Natural killer cell (primary cell): Measurements from ENCODE around the gene SMAD3. TPM values are rescaled to one million over a fixed set of nuclear protein-coding genes. Genes with fewer than 3 reads are reported as not detected.

ENCODE experiments used
- ATAC-seq, 3 donors: fragments of 150-1000 bp in 2 of 3; fragments of 200-7000 bp in 1 of 3; cut with Tn5 transposase; 1 replicate in 1 of 3; 2 replicates in 2 of 3; pipeline ENCODE4 v1.10.0; 2021; ENCODE audit warnings: mild to moderate bottlenecking in 2 of 3, moderate library complexity in 2 of 3
- DNase-seq, 2 donors: peaks; one replicate each; pipeline versions ENCODE4 v3.0.0 to v3.0.0-alpha.2; 2013 to 2021; ENCODE audit warnings: mixed read lengths in 1 of 2
- H3K27ac ChIP-seq: one replicate; pipeline ENCODE4 v1.5.1; 2013; ENCODE audit warnings: mild to moderate bottlenecking, low read length
- H3K27me3 ChIP-seq: one replicate; pipeline ENCODE4 v1.6.1; 2013; ENCODE audit warnings: low read length; ENCODE audit not compliant: control insufficient read depth, insufficient read depth
- H3K36me3 ChIP-seq: one replicate; pipeline ENCODE4 v1.6.1; 2013; ENCODE audit warnings: low read length; ENCODE audit not compliant: control insufficient read depth, insufficient read depth
- H3K4me1 ChIP-seq: one replicate; pipeline ENCODE4 v1.6.1; 2013; ENCODE audit warnings: low read length; ENCODE audit not compliant: control insufficient read depth, insufficient read depth
- H3K4me3 ChIP-seq: one replicate; pipeline ENCODE4 v1.5.1; 2013; ENCODE audit warnings: low read length
- H3K9me3 ChIP-seq: one replicate; pipeline ENCODE4 v1.6.1; 2013; ENCODE audit warnings: low read length; ENCODE audit not compliant: control insufficient read depth, insufficient read depth
- H3K27ac Mint-ChIP-seq, 2 donors: one replicate each; pipeline ENCODE4 v1.8.0; 2022; ENCODE audit warnings: mild to moderate bottlenecking in 2 of 2, mixed read lengths in 2 of 2, moderate library complexity in 1 of 2
- H3K27me3 Mint-ChIP-seq, 2 donors: one replicate each; pipeline ENCODE4 v1.8.0; 2022; ENCODE audit warnings: low read depth in 2 of 2, mixed read lengths in 2 of 2
- H3K36me3 Mint-ChIP-seq: one replicate; pipeline ENCODE4 v1.8.0; 2022; ENCODE audit warnings: mixed read lengths
- H3K4me1 Mint-ChIP-seq, 2 donors: one replicate each; pipeline ENCODE4 v1.8.0; 2022; ENCODE audit warnings: mixed read lengths in 2 of 2
- H3K4me3 Mint-ChIP-seq: one replicate; pipeline ENCODE4 v1.8.0; 2022; ENCODE audit warnings: mild to moderate bottlenecking, moderate library complexity, mixed read lengths
- H3K9me3 Mint-ChIP-seq, 2 donors: one replicate each; pipeline ENCODE4 v1.8.0; 2022; ENCODE audit warnings: mixed read lengths in 2 of 2
- WGBS: methylation state at CpG from one replicate; pipeline ENCODE4 v1.1.7; 2013; ENCODE audit warnings: missing lambda C conversion rate; ENCODE audit not compliant: insufficient coverage; 5-methylcytosine and 5-hydroxymethylcytosine counted together
- intact Hi-C: fragments of 100-400 bp; cut with micrococcal nuclease; formaldehyde crosslinking; loops from one replicate; pipeline ENCODE4 v1.14.2; 2022
- total RNA-seq, 4 donors: library from RNA; stranded (reverse); fragments of 120-200 nt in 1 of 4; gene quantifications; one replicate each; pipeline versions ENCODE4 v1.2.3 to v1.2.4, GENCODE V29; 2013 to 2022
- TF ChIP-seq, protein P1 (sequence below): fragments of 200-600 bp; IDR thresholded peaks from one replicate; pipeline ENCODE4 v1.8.0; 2022; ENCODE audit warnings: antibody characterized with exemption

Gene SMAD3
- total RNA-seq, 3 donors from 2014 or later (not counting 1 experiment from before 2014, with no cell fraction given) = 47.1 to 72.6 (median 63.0) TPM

DNA sequence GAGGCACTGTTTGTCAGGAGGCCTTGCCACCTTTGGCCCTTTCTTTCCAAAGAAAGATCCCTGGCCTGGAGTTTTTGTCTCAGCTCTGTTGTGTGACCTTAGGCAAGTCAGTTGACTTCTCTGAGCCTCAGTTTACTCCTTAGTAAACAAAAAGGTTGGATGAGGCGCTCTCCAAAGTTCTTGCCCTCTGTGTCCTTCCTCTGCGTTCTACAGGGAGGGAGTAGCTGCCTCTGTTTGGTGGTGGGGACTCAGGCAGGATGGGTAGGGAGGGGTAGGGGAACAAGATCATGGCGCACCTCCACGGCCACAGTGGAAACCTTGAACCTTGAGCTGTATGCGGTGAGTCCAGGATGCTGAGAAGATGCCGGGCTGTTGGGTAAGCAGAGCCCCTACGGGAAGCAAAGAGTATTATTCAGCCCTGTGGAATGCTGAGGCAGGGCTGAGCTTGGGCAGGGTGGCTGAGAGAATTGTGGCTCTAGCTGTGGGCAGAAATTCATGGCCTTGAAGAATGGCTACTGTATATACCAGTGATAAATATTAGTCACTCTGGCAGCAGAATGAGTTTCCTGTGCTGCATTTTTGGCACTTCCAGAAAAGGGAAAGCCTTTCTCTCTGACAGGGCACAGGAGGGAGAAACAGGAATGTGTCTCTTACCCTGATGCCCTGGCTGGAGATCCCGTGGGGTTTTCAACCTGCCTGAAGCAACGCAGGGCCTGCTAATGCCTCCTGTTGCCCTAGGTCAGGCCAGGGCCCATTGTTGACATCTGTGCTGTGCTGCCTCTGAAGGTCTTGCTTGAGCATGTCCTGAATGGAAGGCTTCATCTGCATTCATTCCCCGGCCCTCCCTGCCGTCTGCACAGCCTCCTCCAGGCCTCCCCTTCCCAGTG lies 39.9 kb downstream of the SMAD3 start:
- Histone ChIP-seq H3K9me3 (no peaks in the 10 kb centered on the region), H3K27me3 (no peaks in the 10 kb centered on the region), H3K4me3 (no peak overlapping the region), H3K36me3 (no peaks in the 10 kb centered on the region), H3K4me1 (peaks cover 97% of the 10 kb centered on the region), H3K27ac (no peak overlapping the region)
- WGBS = 86% methylated on average over 11 of the region's 11 CpGs
- intact Hi-C loops = no loop called here
- Mint-ChIP-seq H3K4me3 (peak overlapping the region; percentile 65), H3K36me3 (no peaks in the 10 kb centered on the region), H3K9me3 (no peaks in the 10 kb centered on the region), H3K27me3 (peaks cover 0 to 8% of the 10 kb centered on the region in 2 donors), H3K27ac (peak overlapping the region in 1 of 2 donors; percentile 69), H3K4me1 (peaks cover 0 to 47% of the 10 kb centered on the region in 2 donors)
- no peak for ATAC-seq
- TF ChIP-seq, protein P1, sequence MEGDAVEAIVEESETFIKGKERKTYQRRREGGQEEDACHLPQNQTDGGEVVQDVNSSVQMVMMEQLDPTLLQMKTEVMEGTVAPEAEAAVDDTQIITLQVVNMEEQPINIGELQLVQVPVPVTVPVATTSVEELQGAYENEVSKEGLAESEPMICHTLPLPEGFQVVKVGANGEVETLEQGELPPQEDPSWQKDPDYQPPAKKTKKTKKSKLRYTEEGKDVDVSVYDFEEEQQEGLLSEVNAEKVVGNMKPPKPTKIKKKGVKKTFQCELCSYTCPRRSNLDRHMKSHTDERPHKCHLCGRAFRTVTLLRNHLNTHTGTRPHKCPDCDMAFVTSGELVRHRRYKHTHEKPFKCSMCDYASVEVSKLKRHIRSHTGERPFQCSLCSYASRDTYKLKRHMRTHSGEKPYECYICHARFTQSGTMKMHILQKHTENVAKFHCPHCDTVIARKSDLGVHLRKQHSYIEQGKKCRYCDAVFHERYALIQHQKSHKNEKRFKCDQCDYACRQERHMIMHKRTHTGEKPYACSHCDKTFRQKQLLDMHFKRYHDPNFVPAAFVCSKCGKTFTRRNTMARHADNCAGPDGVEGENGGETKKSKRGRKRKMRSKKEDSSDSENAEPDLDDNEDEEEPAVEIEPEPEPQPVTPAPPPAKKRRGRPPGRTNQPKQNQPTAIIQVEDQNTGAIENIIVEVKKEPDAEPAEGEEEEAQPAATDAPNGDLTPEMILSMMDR = no peak
- DNase-seq = no peak

DNA sequence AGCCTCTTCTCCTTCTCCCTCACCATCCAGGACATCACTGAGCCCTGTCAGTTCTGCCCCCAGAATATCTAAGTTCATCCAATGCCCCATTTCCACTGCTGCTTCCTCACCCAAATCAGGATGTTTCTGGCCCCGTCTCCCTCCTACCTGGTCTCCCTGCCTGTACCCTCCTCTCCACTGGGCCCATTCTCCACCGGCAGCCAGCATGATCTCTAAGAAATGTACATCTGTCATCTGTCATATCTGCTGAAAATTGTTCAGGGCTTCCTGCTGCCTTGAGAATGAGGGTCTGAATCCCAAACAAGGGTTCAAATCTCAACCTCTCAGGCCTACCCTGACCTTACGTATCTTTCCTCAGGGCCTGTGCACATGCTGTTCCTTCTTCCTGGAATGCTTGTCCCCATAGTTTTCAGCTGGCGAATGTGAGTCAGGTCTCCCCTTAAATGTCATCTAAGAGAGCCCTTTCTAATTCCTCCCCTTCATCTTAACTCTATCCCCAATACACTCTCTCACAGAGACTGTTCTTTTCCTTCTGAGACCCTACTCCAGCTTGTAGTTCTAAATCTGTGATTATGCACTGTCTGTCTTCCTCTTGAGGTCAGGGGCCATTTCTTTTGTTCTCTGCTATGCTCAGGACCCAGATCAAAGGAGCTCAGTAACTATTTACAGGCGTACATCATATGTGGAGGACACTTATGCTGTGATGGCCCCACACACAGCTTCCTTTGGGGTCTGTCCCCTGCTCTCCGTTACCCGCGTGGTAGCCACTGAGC lies 40.8 kb downstream of the SMAD3 start:
- Histone ChIP-seq H3K27me3 (no peaks in the 10 kb centered on the region), H3K27ac (peak overlapping the region; percentile 50), H3K9me3 (no peaks in the 10 kb centered on the region), H3K4me3 (no peak overlapping the region), H3K4me1 (peaks cover 93% of the 10 kb centered on the region), H3K36me3 (no peaks in the 10 kb centered on the region)
- Mint-ChIP-seq H3K4me1 (peaks cover 0 to 56% of the 10 kb centered on the region in 2 donors), H3K36me3 (no peaks in the 10 kb centered on the region), H3K4me3 (peak overlapping the region; percentile 65), H3K27me3 (peaks cover 0 to 8% of the 10 kb centered on the region in 2 donors), H3K9me3 (no peaks in the 10 kb centered on the region), H3K27ac (peak overlapping the region in 1 of 2 donors; percentile 69)
- WGBS = 60% methylated on average over 8 of the region's 8 CpGs
- ATAC-seq (no peak), DNase-seq (peak in 1 of 2 donors; percentile 43)
- intact Hi-C loops = no loop called here
- TF ChIP-seq, protein P1 = no peak

DNA sequence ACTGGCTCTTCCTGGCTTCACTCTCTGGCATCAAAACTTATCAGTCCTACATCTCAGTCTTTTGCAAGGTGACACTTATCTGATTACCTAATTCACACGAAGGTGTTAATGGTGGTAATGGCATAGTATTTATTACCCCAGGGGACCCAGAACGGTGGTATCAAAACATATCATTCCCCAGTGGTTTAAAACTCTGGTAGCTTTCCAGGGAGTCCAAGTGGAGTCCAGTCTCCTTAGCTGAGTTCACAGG lies 41.3 kb downstream of the SMAD3 start:
- TF ChIP-seq, protein P1 = no peak
- Mint-ChIP-seq H3K4me1 (peaks cover 2 to 61% of the 10 kb centered on the region in 2 donors), H3K36me3 (no peaks in the 10 kb centered on the region), H3K27me3 (peaks cover 0 to 8% of the 10 kb centered on the region in 2 donors), H3K27ac (peak overlapping the region in 1 of 2 donors; percentile 69), H3K9me3 (no peaks in the 10 kb centered on the region), H3K4me3 (peak overlapping the region; percentile 65)
- Histone ChIP-seq H3K4me1 (peaks cover 91% of the 10 kb centered on the region), H3K27ac (peak overlapping the region; percentile 50), H3K9me3 (no peaks in the 10 kb centered on the region), H3K36me3 (no peaks in the 10 kb centered on the region), H3K4me3 (no peak overlapping the region), H3K27me3 (no peaks in the 10 kb centered on the region)
- ATAC-seq (no peak), DNase-seq (no peak)
- intact Hi-C loops = loop anchor here (1.0 kb wide), 2 partner anchors 15 to 21 kb away; no protein-coding TSS in a partner anchor
- WGBS = 42% methylated on average over 1 of the region's 2 CpGs
